Upper lobe of right lung (tissue), 1 donor: ENCODE data around the gene ACSL4. TPM values are rescaled to one million over a fixed set of nuclear protein-coding genes. Genes with fewer than 3 reads are reported as not detected.

Experiments
- ATAC-seq: fragments of 200-7000 bp; cut with Tn5 transposase; one replicate; pipeline ENCODE4 v1.9.1; 2020; ENCODE audit warnings: mild to moderate bottlenecking, moderate library complexity
- DNase-seq: peaks from one replicate; pipeline ENCODE4 v3.0.0-alpha.2; 2020
- H3K27ac ChIP-seq: fragments of 200-600 bp; one replicate; pipeline ENCODE4 v1.8.0; 2022
- H3K27me3 ChIP-seq: fragments of 200-600 bp; one replicate; pipeline ENCODE4 v1.8.0; 2022; ENCODE audit warnings: mild to moderate bottlenecking
- H3K36me3 ChIP-seq: fragments of 200-600 bp; one replicate; pipeline ENCODE4 v1.8.0; 2022
- H3K4me1 ChIP-seq: fragments of 200-600 bp; one replicate; pipeline ENCODE4 v1.8.0; 2022
- H3K4me3 ChIP-seq: fragments of 200-600 bp; one replicate; pipeline ENCODE4 v1.8.0; 2022; ENCODE audit warnings: mild to moderate bottlenecking
- H3K9me3 ChIP-seq: fragments of 200-600 bp; one replicate; pipeline ENCODE4 v1.8.0; 2022
- CTCF ChIP-seq: fragments of 200-600 bp; IDR thresholded peaks from one replicate; pipeline ENCODE4 v1.8.0; 2022; ENCODE audit warnings: antibody characterized with exemption
- intact Hi-C: fragments of 100-400 bp; cut with DNase I; formaldehyde crosslinking; loops from one replicate; pipeline ENCODE4 v1.11.0; 2022
- total RNA-seq: library from RNA; stranded (reverse); fragmentation: NEBNext Ultra II Directional; extraction: Animal tissue kit (Norgen Biotek cat#: 25700); gene quantifications from one replicate; pipeline ENCODE4 v1.2.1, GENCODE V29; 2021
- donor health status: DM: no; HTN: yes; CAD: no; lungs with severe emphysema.

The ACSL4 gene
- total RNA-seq, 1 donor from 2014 or later: 140 TPM

GRCh38 chrX:109626637-109627036 lies 106.4 kb downstream of the ACSL4 start:
- H3K4me1 ChIP-seq: no peaks in the 10 kb centered on the region
- H3K9me3 ChIP-seq: no peaks in the 10 kb centered on the region
- no peak for ATAC-seq
- H3K36me3 ChIP-seq: no peaks in the 10 kb centered on the region
- DNase-seq: no peak
- no peaks in the 10 kb centered on the region for H3K27me3 ChIP-seq
- no peak overlapping the region for H3K4me3 ChIP-seq
- no peak for TF ChIP-seq CTCF
- intact Hi-C loops: no loop called here
- H3K27ac ChIP-seq: no peak overlapping the region

- ATAC-seq: peak; percentile 30
- Histone ChIP-seq H3K9me3 (no peaks in the 10 kb centered on the region), H3K4me3 (no peak within 1 kb of the TSS), H3K27me3 (no peaks in the 10 kb centered on the region), H3K36me3 (no peaks in the 10 kb centered on the region), H3K27ac (no peak within 1 kb of the TSS), H3K4me1 (no peaks in the 10 kb centered on the region)
- TF ChIP-seq CTCF: no peak
- no peak for DNase-seq
- intact Hi-C loops: no loop called here
These were observed 108.1 kb downstream of the ACSL4 start, which contains the start of gene KCNE5 for GRCh38 chrX:109624641-109625616. KCNE5 (minus strand) TSS chrX:109625172; CDS start chrX:109625020, 152 bp downstream.

- ATAC-seq (no peak), DNase-seq (no peak)
- Histone ChIP-seq H3K9me3 (no peaks in the 10 kb centered on the region), H3K4me3 (no peak overlapping the region), H3K27ac (no peak overlapping the region), H3K36me3 (no peaks in the 10 kb centered on the region), H3K27me3 (no peaks in the 10 kb centered on the region), H3K4me1 (no peaks in the 10 kb centered on the region)
- intact Hi-C loops: no loop called here
- no peak for TF ChIP-seq CTCF
These were observed 109.1 kb downstream of the ACSL4 start for GRCh38 chrX:109623997-109624396.

GRCh38 chrX:109622270-109622669 lies 110.8 kb downstream of the ACSL4 start:
- Histone ChIP-seq H3K4me1 (no peaks in the 10 kb centered on the region), H3K4me3 (no peak overlapping the region), H3K36me3 (no peaks in the 10 kb centered on the region), H3K27me3 (no peaks in the 10 kb centered on the region), H3K9me3 (no peaks in the 10 kb centered on the region), H3K27ac (no peak overlapping the region)
- intact Hi-C loops: no loop called here
- ATAC-seq (no peak), DNase-seq (no peak)
- no peak for TF ChIP-seq CTCF

GRCh38 chrX:109619771-109620170 lies 113.3 kb downstream of the ACSL4 start:
- intact Hi-C loops: no loop called here
- no peaks in the 10 kb centered on the region for H3K36me3 ChIP-seq
- H3K27ac ChIP-seq: no peak overlapping the region
- no peaks in the 10 kb centered on the region for H3K4me1 ChIP-seq
- ATAC-seq: no peak
- no peaks in the 10 kb centered on the region for H3K27me3 ChIP-seq
- H3K4me3 ChIP-seq: no peak overlapping the region
- H3K9me3 ChIP-seq: no peaks in the 10 kb centered on the region
- no peak for TF ChIP-seq CTCF
- no peak for DNase-seq
